OCI-LY7 (cell line): ENCODE measurements around the gene GRIN2D.
"Not testable (repeated sequence)": the region's sequence is repeated elsewhere in the genome, so short reads cannot be mapped to it uniquely, and the experiment has no call there.

Source experiments
- CTCF ChIP-seq: fragments of 200-600 bp; sonication (generic); conservative IDR thresholded peaks from 2 replicates; pipeline ENCODE4 v1.5.1; 2014; ENCODE audit warnings: mild to moderate bottlenecking, antibody characterized with exemption, low read length, moderate library complexity, mixed read lengths
- EZH2phosphoT487 ChIP-seq: fragments of 200-600 bp; sonication (generic); IDR thresholded peaks from 2 replicates; pipeline ENCODE4 v1.6.1; 2018; ENCODE audit warnings: low read depth, borderline replicate concordance, mild to moderate bottlenecking, mixed run types, antibody characterized with exemption, low read length, moderate library complexity, mixed read lengths

DNA sequence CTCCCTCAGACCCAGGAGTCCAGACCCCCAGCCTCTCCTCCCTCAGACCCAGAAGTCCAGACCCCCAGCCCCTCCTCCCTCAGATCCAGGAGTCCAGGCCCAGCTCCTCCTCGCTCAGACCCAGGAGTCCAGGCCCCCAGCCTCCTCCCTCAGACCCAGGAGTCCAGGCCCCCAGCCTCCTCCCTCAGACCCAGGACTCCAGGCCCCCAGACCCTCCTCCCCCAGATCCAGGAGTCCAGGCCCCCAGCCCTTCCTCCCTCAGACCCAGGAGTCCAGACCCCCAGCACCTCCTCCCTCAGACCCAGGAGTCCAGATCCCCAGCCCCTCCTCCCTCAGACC lies 1.5 kb upstream of the GRIN2D start:
- TF ChIP-seq CTCF, EZH2phosphoT487: not testable (repeated sequence)
